GM19324 (cell line): ENCODE data around the gene CCDC82.

ENCODE experiments used
- ATAC-seq: cut with Tn5 transposase; IDR thresholded peaks from one replicate; pipeline ENCODE4 v1.9.1; 2021; ENCODE audit warnings: mild to moderate bottlenecking, moderate library complexity; ENCODE audit not compliant: unreplicated experiment, low FRiP score

The CCDC82 gene

GRCh38 chr11:96366024-96366423 is 23.7 kb downstream of the CCDC82 start:
- ATAC-seq, result no peak

GRCh38 chr11:96365493-96365892 is 24.2 kb downstream of the CCDC82 start:
- no peak for ATAC-seq

GRCh38 chr11:96361778-96362177 is 27.9 kb downstream of the CCDC82 start:
- ATAC-seq, result no peak

DNA sequence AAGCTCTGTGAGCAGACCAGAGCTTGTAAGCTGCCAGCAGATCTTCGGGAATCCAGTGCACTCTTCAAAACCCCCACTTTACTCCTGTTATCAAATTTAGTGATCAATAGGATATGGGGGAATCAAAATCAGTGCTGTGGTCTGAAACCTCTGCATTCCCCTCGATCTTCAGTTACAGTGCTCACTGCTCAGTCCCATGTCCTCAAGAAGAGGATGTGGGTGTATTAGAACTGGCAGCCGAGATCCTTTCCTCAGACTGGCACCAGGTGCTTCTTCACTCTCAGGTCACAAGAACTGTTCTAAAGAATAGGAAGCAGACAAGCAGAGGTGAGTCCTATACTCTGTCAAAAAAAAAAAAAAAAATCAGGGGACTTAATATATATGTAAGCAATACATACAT is 31.4 kb downstream of the CCDC82 start:
- ATAC-seq, result no peak

DNA sequence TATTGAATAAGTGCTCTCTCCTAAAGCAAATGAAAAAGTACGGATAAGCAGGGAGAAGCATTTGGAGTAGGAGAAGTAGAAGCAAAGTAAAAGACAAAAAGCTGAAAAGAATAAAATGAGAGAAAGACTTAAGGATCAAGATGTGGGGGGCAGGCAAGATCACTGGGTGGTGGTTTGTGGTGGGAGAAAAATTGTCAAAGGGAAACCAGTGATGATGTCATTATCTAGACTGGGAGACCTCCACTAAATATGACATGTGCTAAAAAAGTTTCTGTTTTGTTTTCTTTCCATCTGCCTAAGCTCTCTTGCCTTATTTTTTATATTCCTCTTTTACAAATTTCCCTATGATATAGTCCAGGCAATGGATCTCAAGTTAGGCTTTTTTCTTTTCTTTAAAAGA is 31.9 kb downstream of the CCDC82 start:
- ATAC-seq, result no peak

DNA sequence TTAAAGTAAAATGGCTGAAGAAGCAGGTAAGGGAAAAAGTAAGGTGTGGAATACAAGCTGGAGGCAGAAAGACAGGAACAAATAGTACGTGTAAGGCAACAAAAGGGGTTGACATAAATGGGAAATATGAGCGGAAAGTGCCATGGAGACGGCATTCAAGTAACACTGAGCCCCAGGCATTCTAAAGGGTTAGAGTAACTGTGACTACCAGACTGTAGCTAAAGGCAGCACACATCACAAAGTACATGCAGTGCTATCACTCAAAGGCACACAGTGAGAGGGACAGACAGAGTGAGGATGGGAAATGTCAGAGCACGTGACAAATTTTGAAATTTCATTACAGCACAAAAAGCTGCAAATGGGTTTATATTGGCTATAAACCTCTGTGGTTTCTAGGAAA is 32.9 kb downstream of the CCDC82 start:
- no peak for ATAC-seq

GRCh38 chr11:96342961-96343711 is 46.6 kb downstream of the CCDC82 start, which contains the start of gene MAML2:
TSS of gene MAML2 (minus strand) at chr11:96343195. CDS start at chr11:96341895, 1,300 bp downstream.
- peak; percentile 77 for ATAC-seq

DNA sequence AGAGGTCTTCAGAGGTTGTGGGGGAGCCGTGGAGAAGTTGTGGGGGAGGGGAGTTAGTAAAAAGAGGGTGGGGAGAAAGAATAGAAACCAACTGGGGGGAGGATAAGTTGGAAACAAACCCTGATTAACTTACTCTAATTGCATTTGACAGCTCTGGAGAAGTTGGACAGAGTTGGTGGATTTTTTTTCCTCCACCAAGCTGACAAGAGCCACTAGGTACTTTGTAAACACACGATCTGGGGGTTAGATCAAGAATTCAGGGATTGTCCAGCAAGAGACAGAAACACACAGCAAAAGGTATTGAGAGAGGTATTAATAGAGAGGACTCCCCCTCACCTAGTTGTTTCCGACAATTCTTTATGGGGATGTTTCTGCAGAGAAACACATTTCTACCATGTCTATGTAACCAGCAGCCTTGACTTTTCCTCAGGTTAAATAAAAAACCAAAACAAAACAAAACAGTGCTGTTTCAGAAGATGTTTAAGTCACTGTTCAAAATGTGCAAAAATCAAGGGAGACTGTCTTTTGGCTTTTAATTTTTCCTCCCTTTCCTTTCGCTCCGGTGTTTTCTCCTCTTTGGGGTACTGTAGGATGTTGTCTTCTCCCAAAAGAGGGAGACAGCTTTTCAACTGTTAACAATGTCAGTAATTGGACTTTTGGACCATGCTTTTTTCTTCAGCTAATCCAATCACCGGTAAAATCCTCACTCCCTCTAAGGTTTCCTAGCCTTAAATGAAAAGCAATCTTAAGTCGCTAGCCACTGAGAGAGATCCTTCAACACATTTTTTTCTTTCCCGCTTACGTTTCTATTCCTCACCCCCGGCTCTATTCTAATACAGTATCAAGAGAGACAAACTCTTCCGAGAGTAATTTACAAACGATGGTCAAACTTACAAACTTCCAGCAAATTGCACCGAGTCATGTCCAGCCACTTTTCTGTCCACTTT is 47.4 kb downstream of the CCDC82 start:
- ATAC-seq, result no peak

- peak; percentile 35 for ATAC-seq
These were observed 48.3 kb downstream of the CCDC82 start for GRCh38 chr11:96341211-96342013.

DNA sequence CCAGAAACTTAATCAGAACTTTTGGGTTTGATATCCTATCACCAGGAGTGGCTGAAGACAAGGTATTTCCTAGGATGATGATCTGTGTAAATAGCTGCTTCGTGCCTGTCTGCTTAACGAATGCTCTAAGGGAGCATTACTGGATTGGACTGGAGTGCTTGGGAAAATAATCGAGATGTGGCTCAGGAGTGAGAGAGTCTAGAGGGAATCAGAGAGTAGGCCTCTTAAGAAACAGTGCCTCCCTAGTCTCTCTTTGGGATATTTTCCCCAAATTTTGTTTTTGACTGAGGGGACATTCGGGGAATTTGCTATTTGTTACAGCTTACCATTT is 49.2 kb downstream of the CCDC82 start:
- ATAC-seq, result no peak

- ATAC-seq, result no peak
These were observed 49.8 kb downstream of the CCDC82 start for GRCh38 chr11:96339706-96340554.

DNA sequence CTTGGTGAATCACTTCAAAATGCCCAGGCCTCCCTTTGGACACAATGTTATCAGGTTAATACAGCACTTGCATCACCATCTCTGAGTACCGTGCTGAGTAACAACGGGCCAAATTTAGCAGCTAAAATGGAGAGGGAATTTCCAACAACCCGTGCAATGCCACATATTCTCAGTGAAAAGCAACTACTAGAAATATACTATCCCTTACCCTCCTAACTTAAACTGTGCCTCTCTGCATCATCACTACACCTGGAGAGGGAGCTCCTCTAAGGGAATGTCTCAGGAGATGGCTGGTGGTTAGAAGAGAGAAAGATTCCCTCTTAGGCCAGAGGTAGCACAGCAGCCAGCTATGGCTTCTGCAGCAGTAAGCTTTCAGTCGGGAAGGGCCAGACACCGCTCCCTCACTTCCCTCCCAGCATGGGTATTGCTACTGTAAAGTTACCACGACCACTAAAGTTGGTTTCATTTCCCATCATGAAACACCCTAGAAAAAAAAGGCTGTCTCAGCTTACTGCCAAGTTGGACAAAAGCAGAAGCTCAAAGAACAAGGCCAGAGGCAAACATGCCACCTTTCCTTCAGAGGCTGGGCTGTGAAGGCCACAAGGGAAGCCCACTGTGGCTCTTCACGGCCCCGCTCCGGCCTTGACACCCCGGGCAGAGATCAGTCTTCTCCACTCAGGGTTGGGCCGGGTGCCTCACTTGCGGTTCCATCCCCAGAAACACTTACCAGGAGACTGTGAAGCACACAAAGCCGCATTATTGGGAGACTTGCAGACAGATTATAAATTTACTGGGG is 50.6 kb downstream of the CCDC82 start:
- peak; percentile 42 for ATAC-seq

- peak; percentile 25 for ATAC-seq
These were observed 51.9 kb downstream of the CCDC82 start for GRCh38 chr11:96337541-96338431.

GRCh38 chr11:96335388-96335787 is 54.3 kb downstream of the CCDC82 start:
- ATAC-seq, result no peak

GRCh38 chr11:96334219-96334618 is 55.5 kb downstream of the CCDC82 start:
- no peak for ATAC-seq

GRCh38 chr11:96333191-96333719 is 56.5 kb downstream of the CCDC82 start:
- no peak for ATAC-seq

- no peak for ATAC-seq
These were observed 57.5 kb downstream of the CCDC82 start for GRCh38 chr11:96332126-96332771.
